PC-9 (cell line): ENCODE results near the gene TGFBR1.

Source experiments
- CTCF ChIP-seq: fragments of 200-600 bp; sonication (generic); conservative IDR thresholded peaks from 2 replicates; pipeline ENCODE4 v1.6.1; 2017; ENCODE audit warnings: mixed run types, antibody characterized with exemption, mild to moderate bottlenecking, moderate library complexity
- EZH2 ChIP-seq: fragments of 200-600 bp; sonication (generic); IDR thresholded peaks from 2 replicates; pipeline ENCODE4 v1.8.0; 2017; ENCODE audit warnings: antibody characterized with exemption, low read depth

GRCh38 chr9:99075246-99075912, 29.5 kb upstream of the TGFBR1 start:
- no peak for TF ChIP-seq CTCF
- no peak for TF ChIP-seq EZH2
